A549 (cell line): Measurements from ENCODE around the gene NKTR. TPM values are rescaled to one million over a fixed set of nuclear protein-coding genes. Genes with fewer than 3 reads are reported as not detected.

Source experiments
- ATAC-seq, 2 experiments: fragments of 200-7000 bp in 1 of 2; fragments of >200 bp in 1 of 2; cut with Nextera tagmentation in 1 of 2; cut with Tn5 transposase in 1 of 2; 3 replicates each; pipeline versions ENCODE4 v1.8.0 to v1.9.1; 2018 to 2020; ENCODE audit warnings: mild to moderate bottlenecking in 1 of 2, moderate library complexity in 1 of 2
- CTCF ChIA-PET: fragments of 300-600 bp; sonication (Branson Sonifier 250); formaldehyde crosslinking; extraction: SDS; loops from one replicate; lab custom pipeline; 2021; ENCODE audit warnings: antibody characterized with exemption, inconsistent platforms; lab: Yijun Ruan, JAX
- POLR2A ChIA-PET: fragments of 350-600 bp; formaldehyde crosslinking; extraction: SDS; loops from one replicate; lab custom pipeline; 2021; ENCODE audit warnings: antibody characterized with exemption, inconsistent platforms; lab: Yijun Ruan, JAX
- DNase-seq, 2 experiments: peaks; one replicate each; pipeline versions ENCODE4 v3.0.0 to v3.0.0-alpha.2; 2011 to 2016; ENCODE audit warnings: low read depth in 1 of 2, low spot score in 1 of 2
- FAIRE-seq: peaks from 2 replicates; lab custom pipeline; 2011; peaks lifted over from hg19 to GRCh38; lab: Jason Lieb, UNC
- H3K27ac ChIP-seq, 2 experiments: fragments of >200 bp; sonication (Bioruptor Twin); formaldehyde crosslinking; 3 replicates each; pipeline ENCODE4 v1.5.1; 2016 to 2017
- H3K4me1 ChIP-seq: fragments of >200 bp; sonication (Bioruptor Twin); formaldehyde crosslinking; 3 replicates; pipeline ENCODE4 v1.6.1; 2016
- H3K4me2 ChIP-seq: fragments of >200 bp; sonication (Bioruptor Twin); formaldehyde crosslinking; 3 replicates; pipeline ENCODE4 v1.6.1; 2016
- H3K4me3 ChIP-seq: fragments of >200 bp; sonication (Bioruptor Twin); formaldehyde crosslinking; 3 replicates; pipeline ENCODE4 v1.5.1; 2016
- H3K9me3 ChIP-seq: fragments of >200 bp; sonication (Bioruptor Twin); formaldehyde crosslinking; 3 replicates; pipeline ENCODE4 v1.6.1; 2016
- ATOH8 ChIP-seq: fragments of 250-450 bp; sonication (Bioruptor Pico); IDR thresholded peaks from 2 replicates; pipeline ENCODE4 v1.5.0; 2020; ENCODE audit warnings: low read depth, mild to moderate bottlenecking, moderate library complexity
- BHLHE40 ChIP-seq: IDR thresholded peaks from 2 replicates; pipeline ENCODE4 v1.6.1; 2012; ENCODE audit warnings: low read depth, low read length, inconsistent platforms
- CBX2 ChIP-seq: fragments of 200-600 bp; sonication (generic); IDR thresholded peaks from 2 replicates; pipeline ENCODE4 v1.6.1; 2016; ENCODE audit warnings: low read depth, mild to moderate bottlenecking, borderline replicate concordance
- CBX8 ChIP-seq: fragments of 200-600 bp; sonication (generic); IDR thresholded peaks from 2 replicates; pipeline ENCODE4 v1.6.1; 2016
- CEBPB ChIP-seq, 2 experiments: fragments of >200 bp in 1 of 2; sonication (Bioruptor Twin) in 1 of 2; formaldehyde crosslinking in 1 of 2; IDR thresholded peaks; 2 replicates each; pipeline ENCODE4 v1.6.1; 2012 to 2016
- CHD2 ChIP-seq: fragments of 150-350 bp; IDR thresholded peaks from 2 replicates; pipeline ENCODE4 v1.6.1; 2014; ENCODE audit warnings: low read length; ENCODE audit not compliant: partially characterized antibody
- CHD4 ChIP-seq: fragments of 200-600 bp; sonication (generic); IDR thresholded peaks from 2 replicates; pipeline ENCODE4 v1.6.1; 2016; ENCODE audit warnings: antibody characterized with exemption, mild to moderate bottlenecking, borderline replicate concordance
- E2F6 ChIP-seq: IDR thresholded peaks from 2 replicates; pipeline ENCODE4 v1.6.1; 2012; ENCODE audit warnings: low read depth, borderline replicate concordance
- EHF ChIP-seq: fragments of 250-450 bp; sonication (Bioruptor Pico); IDR thresholded peaks from 2 replicates; pipeline ENCODE4 v1.5.0; 2020; ENCODE audit warnings: mild to moderate bottlenecking
- EP300 ChIP-seq, 2 experiments: fragments of >200 bp; sonication (Bioruptor Twin); formaldehyde crosslinking; IDR thresholded peaks; 2 replicates in 1 of 2; 3 replicates in 1 of 2; pipeline ENCODE4 v1.6.1; 2016 to 2017
- ESRRA ChIP-seq: fragments of 150-350 bp; IDR thresholded peaks from 2 replicates; pipeline ENCODE4 v1.6.1; 2014; ENCODE audit warnings: mild to moderate bottlenecking, low read length, borderline replicate concordance
- FOSB ChIP-seq: fragments of 250-450 bp; sonication (Bioruptor Pico); IDR thresholded peaks from 2 replicates; pipeline ENCODE4 v1.5.0; 2020; ENCODE audit warnings: mild to moderate bottlenecking, moderate library complexity
- FOXS1 ChIP-seq: fragments of 250-450 bp; sonication (Bioruptor Pico); IDR thresholded peaks from 2 replicates; pipeline ENCODE4 v1.5.0; 2020; ENCODE audit warnings: mild to moderate bottlenecking, moderate library complexity
- GATA3 ChIP-seq: IDR thresholded peaks from 2 replicates; pipeline ENCODE4 v1.6.1; 2012; ENCODE audit warnings: borderline replicate concordance
- HOXB13 ChIP-seq: fragments of 250-450 bp; sonication (Bioruptor Pico); IDR thresholded peaks from 2 replicates; pipeline ENCODE4 v1.5.0; 2020; ENCODE audit warnings: low read depth, mild to moderate bottlenecking, moderate library complexity
- HOXB5 ChIP-seq: fragments of 250-450 bp; sonication (Bioruptor Pico); IDR thresholded peaks from 2 replicates; pipeline ENCODE4 v1.5.0; 2020; ENCODE audit warnings: mild to moderate bottlenecking, moderate library complexity
- KDM1A ChIP-seq: fragments of 200-600 bp; sonication (generic); IDR thresholded peaks from 2 replicates; pipeline ENCODE4 v1.6.1; 2016; ENCODE audit warnings: low read depth, mild to moderate bottlenecking
- NFE2L2 ChIP-seq: fragments of 150-350 bp; conservative IDR thresholded peaks from 2 replicates; pipeline ENCODE4 v1.6.1; 2014; ENCODE audit warnings: low read length
- NR3C1 ChIP-seq: fragments of >200 bp; sonication (Bioruptor Twin); formaldehyde crosslinking; IDR thresholded peaks from 3 replicates; pipeline ENCODE4 v1.6.1; 2017
- POLR2A ChIP-seq: IDR thresholded peaks from 2 replicates; pipeline ENCODE4 v1.6.1; 2012; ENCODE audit warnings: mild to moderate bottlenecking, low read length
- RAD21 ChIP-seq, 2 experiments: fragments of >200 bp in 1 of 2; sonication (Bioruptor Twin) in 1 of 2; formaldehyde crosslinking in 1 of 2; IDR thresholded peaks in 1 of 2; conservative IDR thresholded peaks in 1 of 2; 2 replicates in 1 of 2; 3 replicates in 1 of 2; pipeline ENCODE4 v1.6.1; 2012 to 2018; ENCODE audit warnings: inconsistent platforms in 1 of 2
- RNF2 ChIP-seq: fragments of 200-600 bp; sonication (generic); IDR thresholded peaks from 2 replicates; pipeline ENCODE4 v1.6.1; 2016; ENCODE audit warnings: low read depth, mild to moderate bottlenecking, antibody characterized with exemption, moderate library complexity, borderline replicate concordance
- SREBF2 ChIP-seq: fragments of 450-650 bp; IDR thresholded peaks from 2 replicates; pipeline ENCODE4 v1.6.1; 2014; ENCODE audit warnings: mild to moderate bottlenecking, moderate library complexity
- TFCP2L1 ChIP-seq: fragments of 250-450 bp; sonication (Bioruptor Pico); IDR thresholded peaks from 2 replicates; pipeline ENCODE4 v1.5.0; 2021; ENCODE audit warnings: mild to moderate bottlenecking
- USF2 ChIP-seq: fragments of 450-650 bp; IDR thresholded peaks from 2 replicates; pipeline ENCODE4 v1.6.1; 2014; ENCODE audit warnings: antibody characterized with exemption
- WGBS: methylation state at CpG from one replicate; pipeline ENCODE4 v1.1.6; 2017; ENCODE audit errors: missing lambda C conversion rate; 5-methylcytosine and 5-hydroxymethylcytosine counted together
- polyA plus RNA-seq, 4 experiments: library from polyadenylated mRNA; depleted of rRNA in 3 of 4; stranded (reverse); fragments of >200 nt; fragmentation: RNase III in 1 of 4; extraction: RNeasy Plus Mini Kit Qiagen cat#74134 plus additional on column Dnase treatment in 1 of 4; gene quantifications; 2 replicates in 3 of 4; 3 replicates in 1 of 4; pipeline ENCODE4 v1.2.3, GENCODE V29; 2011 to 2017

NKTR gene
- polyA plus RNA-seq, 2 of the 4 experiments (the other 2 are of a cell fraction) = 16.2 to 49.3 TPM

GRCh38 chr3:42685363-42685881, 84.9 kb downstream of the NKTR start, which contains the start of gene KLHL40:
KLHL40 (plus strand) TSS chr3:42685537; CDS start chr3:42685619, 82 bp downstream.
- no peak for FAIRE-seq
- DNase-seq = no peak
- WGBS = 78% methylated on average over 10 of the region's 34 CpGs
- POLR2A ChIA-PET = no interaction called here
- Histone ChIP-seq H3K27ac (no peak within 1 kb of the TSS), H3K9me3 (no peaks in the 10 kb centered on the region), H3K4me2 (peak within 1 kb of the TSS; percentile 37; the same call in 2 of the 3 replicates), H3K4me1 (peaks cover 9% of the 10 kb centered on the region; the same call in 1 of the 3 replicates), H3K4me3 (no peak within 1 kb of the TSS)
- CTCF ChIA-PET = interaction anchor here (1.1 kb wide), 1 partner anchor 72 kb away, joined by 3 read pairs; no protein-coding TSS in a partner anchor
- no peak for ATAC-seq
- TF ChIP-seq CBX8 = no peak
- TF ChIP-seq EHF = no peak
- TF ChIP-seq CHD2 = no peak
- TF ChIP-seq E2F6 = no peak
- no peak for TF ChIP-seq BHLHE40
- TF ChIP-seq HOXB13 = no peak
- TF ChIP-seq NR3C1 = no peak
- no peak for TF ChIP-seq SREBF2
- TF ChIP-seq EP300 (IDR thresholded peaks at IDR 0.05) = no peak
- no peak for TF ChIP-seq FOSB
- no peak for TF ChIP-seq HOXB5 (CRISPR knock-in tag)
- TF ChIP-seq FOXS1 (CRISPR knock-in tag) = no peak

GRCh38 chr3:42685891-42686820, 85.7 kb downstream of the NKTR start:
- DNase-seq (no peak), FAIRE-seq (no peak), ATAC-seq (no peak)
- CTCF ChIA-PET = no interaction called here
- TF ChIP-seq E2F6 = no peak
- TF ChIP-seq CHD4 = no peak
- TF ChIP-seq KDM1A = no peak
- TF ChIP-seq NR3C1 = no peak
- POLR2A ChIA-PET = no interaction called here
- no peak overlapping the region for H3K27ac ChIP-seq
- H3K9me3 ChIP-seq = no peaks in the 10 kb centered on the region
- no peak overlapping the region for H3K4me3 ChIP-seq
- 88% methylated on average over 57 of the region's 80 CpGs for WGBS
- H3K4me2 ChIP-seq = no peak overlapping the region
- peaks cover 9% of the 10 kb centered on the region; the same call in 1 of the 3 replicates for H3K4me1 ChIP-seq

- DNase-seq (no peak), FAIRE-seq (no peak), ATAC-seq (no peak)
- no peak overlapping the region for H3K4me3 ChIP-seq
- no peak overlapping the region for H3K4me2 ChIP-seq
- POLR2A ChIA-PET = no interaction called here
- CTCF ChIA-PET = interaction anchor here (0.6 kb wide), 1 partner anchor 30 kb away, joined by 3 read pairs; no protein-coding TSS in a partner anchor
- no peak overlapping the region for H3K27ac ChIP-seq
- no peak for TF ChIP-seq ATOH8 (CRISPR knock-in tag)
- no peak for TF ChIP-seq CEBPB (IDR thresholded peaks at IDR 0.05)
- TF ChIP-seq BHLHE40 = no peak
- TF ChIP-seq POLR2A = no peak
- no peak for TF ChIP-seq USF2
- TF ChIP-seq ESRRA = no peak
- TF ChIP-seq HOXB5 (CRISPR knock-in tag) = no peak
- no peak for TF ChIP-seq RNF2
- no peak for TF ChIP-seq NFE2L2
- TF ChIP-seq RAD21 (conservative IDR thresholded peaks at IDR 0.05 in 1 of 2, IDR thresholded peaks at IDR 0.05 in 1 of 2) = no peak
- TF ChIP-seq GATA3 = no peak
- TF ChIP-seq TFCP2L1 (CRISPR knock-in tag) = no peak
- no peak for TF ChIP-seq CBX2
- H3K9me3 ChIP-seq = no peaks in the 10 kb centered on the region
- 75% methylated on average over 7 of the region's 7 CpGs for WGBS
- peaks cover 9% of the 10 kb centered on the region; the same call in 1 of the 3 replicates for H3K4me1 ChIP-seq
These were observed 86.6 kb downstream of the NKTR start for GRCh38 chr3:42686832-42687650.
